Measurements from ENCODE around the gene SPECC1L.
"Not testable (repeated sequence)": the region's sequence is repeated elsewhere in the genome, so short reads cannot be mapped to it uniquely, and the experiment has no call there.

Gene SPECC1L

GRCh38 chr22:24247564-24248344, 22.9 kb upstream of the SPECC1L start:
- no peak for DNase-seq (ENCODE audit: low read depth)

GRCh38 chr22:24248611-24249010, 22.0 kb upstream of the SPECC1L start:
- DNase-seq (ENCODE audit: low read depth): not testable (repeated sequence)

DNA sequence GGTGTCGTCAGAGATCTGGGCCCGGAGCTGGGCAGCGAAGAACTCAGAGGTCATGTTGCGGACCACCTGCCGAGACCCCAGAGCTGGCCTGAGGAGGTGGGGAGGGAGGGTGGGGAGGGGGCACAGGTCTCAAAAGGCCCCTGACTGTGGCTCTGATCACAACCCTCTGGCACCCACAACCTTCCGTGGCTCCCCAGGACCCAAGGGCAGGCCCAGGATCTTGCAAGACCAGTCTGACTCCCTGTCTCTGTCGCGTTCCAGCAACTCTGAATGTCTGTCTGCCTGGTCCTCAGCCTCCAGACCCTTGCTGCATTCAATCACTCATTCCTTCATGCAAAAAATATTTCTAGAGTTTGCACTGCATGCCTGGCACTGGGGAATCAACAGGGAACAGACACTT, 21.2 kb upstream of the SPECC1L start:
- not testable (repeated sequence) for DNase-seq (ENCODE audit: low read depth)

DNA sequence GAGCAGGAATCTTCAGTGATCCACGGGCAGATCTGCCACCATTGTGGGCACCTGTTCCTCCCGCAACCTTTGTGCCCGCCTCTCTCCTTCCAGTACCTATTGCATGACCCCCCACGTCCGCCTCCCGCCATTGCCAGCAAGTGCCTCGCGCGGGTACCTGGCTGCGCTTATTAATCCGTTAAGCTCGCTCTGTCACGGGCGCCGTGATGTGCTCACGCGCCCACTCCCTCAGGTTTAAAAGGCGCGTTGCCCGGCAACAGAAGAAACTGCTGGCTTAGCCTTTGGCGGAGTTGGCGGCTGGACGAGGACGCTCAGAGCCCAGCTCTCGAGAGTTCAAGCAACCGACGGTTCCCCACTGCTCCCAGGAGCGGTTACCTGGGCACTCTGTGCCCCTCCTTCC, 19.3 kb upstream of the SPECC1L start:
- not testable (repeated sequence) for DNase-seq (ENCODE audit: low read depth)

DNA sequence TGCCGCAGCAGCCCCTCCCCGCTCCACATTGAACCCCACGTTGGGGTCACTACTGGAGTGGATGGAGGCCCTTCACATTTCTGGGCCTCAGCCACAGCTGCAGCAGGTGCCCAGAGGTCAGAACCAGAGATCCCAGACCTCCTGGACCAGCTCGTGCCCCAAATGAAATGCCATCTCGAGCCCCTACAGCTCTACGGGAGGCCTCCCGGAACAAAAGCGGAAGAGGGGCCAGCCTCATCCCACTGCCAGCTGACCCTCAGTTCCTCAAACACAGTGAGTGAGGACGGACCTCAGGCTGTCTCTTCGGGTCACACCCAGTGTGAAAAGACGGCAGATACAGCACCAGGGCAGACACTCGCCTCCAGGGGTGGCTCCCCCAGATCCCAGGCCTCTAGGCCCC, 17.5 kb upstream of the SPECC1L start:
- not testable (repeated sequence) for DNase-seq (ENCODE audit: low read depth)

DNA sequence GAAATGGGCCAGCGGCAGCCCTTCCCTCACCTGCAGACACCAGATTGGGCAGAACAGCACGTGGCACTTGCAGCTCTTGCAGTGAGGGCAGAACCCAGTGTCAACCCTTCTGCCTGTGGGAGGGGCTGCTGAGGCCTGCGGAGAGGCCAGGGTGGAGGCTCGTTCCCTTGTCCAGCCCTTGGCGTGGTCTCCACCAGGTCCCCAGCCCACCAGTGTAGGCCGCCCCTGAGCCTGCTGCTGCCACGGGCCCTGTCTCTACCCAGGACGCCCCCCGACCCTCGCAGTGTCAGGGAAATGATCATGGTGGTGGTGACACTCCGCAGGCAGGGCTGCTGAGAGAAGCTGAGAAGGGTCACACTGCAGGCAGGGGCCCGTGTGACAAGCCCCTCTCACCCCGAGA, 14.5 kb upstream of the SPECC1L start:
- DNase-seq (ENCODE audit: low read depth): not testable (repeated sequence)

- not testable (repeated sequence) for DNase-seq (ENCODE audit: low read depth)
Observed at GRCh38 chr22:24256736-24257135, 13.9 kb upstream of the SPECC1L start.

- DNase-seq (ENCODE audit: low read depth): peak; percentile 44
Observed at GRCh38 chr22:24259459-24259858, 11.2 kb upstream of the SPECC1L start.

- not testable (repeated sequence) for DNase-seq (ENCODE audit: low read depth)
Observed at GRCh38 chr22:24262185-24262749, 8.4 kb upstream of the SPECC1L start.

GRCh38 chr22:24263479-24263878, 7.2 kb upstream of the SPECC1L start:
- not testable (repeated sequence) for DNase-seq (ENCODE audit: low read depth)

GRCh38 chr22:24264329-24264896, 6.2 kb upstream of the SPECC1L start:
- DNase-seq (ENCODE audit: low read depth): not testable (repeated sequence)

DNA sequence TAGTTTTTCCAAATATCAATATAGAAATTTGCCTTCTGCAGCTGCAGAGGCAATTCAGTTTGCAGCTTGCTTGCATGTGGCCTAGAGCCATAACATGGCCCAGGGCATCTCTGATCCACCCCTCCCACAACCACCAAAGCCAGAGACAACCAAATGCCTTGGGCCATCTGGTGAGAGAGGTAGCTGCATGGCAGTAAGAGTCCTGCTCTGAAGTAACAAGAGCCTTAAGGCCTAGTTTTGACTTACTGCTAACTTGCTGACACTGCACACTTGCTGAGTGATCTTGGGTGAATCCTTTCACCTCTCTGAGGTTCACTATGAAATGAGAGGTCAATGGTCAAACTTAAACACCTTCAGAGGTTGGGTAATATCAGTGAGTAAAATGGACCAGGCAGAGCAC, 4.9 kb upstream of the SPECC1L start:
- no peak for DNase-seq (ENCODE audit: low read depth)

- DNase-seq (ENCODE audit: low read depth): not testable (repeated sequence)
Observed at GRCh38 chr22:24266495-24266894, 4.1 kb upstream of the SPECC1L start.

DNA sequence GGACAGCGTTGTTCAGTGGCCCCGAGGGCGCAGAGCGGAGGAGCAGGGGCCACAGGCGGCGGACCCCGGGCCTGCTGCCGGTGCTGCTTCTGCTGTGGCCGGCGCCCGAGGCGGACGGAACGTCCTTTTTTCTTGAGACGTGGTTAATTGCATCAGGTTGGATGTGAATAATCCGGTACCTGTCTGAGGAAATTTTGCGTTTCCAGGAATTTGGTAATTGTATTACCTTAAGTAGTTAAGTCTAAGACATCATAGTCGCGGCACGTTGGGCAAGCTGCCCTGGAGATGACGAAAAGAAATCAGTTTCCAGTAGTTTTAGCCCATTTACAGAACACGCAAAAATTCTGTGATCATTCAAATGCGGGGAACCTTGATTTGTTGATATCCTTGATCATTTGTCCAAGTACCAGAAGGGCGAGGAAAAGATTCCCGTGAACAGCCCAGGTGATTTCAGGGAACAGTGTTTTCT, 789 bp downstream of the SPECC1L start:
- no peak for DNase-seq (ENCODE audit: low read depth)

DNA sequence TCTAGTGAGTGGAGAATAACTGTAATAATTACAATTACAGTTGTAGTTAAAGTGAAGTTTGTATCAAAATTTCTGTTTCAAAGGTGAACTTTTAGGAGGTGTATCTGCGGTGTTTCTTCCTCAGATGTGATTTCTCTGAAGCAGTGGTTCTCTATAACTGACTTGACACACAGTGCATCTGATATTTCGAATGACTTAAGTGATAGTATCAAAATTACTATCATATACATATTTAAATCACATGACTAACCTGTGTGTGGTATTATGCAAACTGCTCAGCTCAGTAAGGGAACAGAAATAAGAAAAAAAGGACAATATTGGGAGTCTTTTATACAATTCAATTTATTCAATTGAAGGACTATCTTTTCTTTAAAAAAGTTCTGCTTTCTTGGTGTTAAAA, 2.4 kb downstream of the SPECC1L start:
- not testable (repeated sequence) for DNase-seq (ENCODE audit: low read depth)

GRCh38 chr22:24273906-24274305, 3.3 kb downstream of the SPECC1L start:
- not testable (repeated sequence) for DNase-seq (ENCODE audit: low read depth)

DNA sequence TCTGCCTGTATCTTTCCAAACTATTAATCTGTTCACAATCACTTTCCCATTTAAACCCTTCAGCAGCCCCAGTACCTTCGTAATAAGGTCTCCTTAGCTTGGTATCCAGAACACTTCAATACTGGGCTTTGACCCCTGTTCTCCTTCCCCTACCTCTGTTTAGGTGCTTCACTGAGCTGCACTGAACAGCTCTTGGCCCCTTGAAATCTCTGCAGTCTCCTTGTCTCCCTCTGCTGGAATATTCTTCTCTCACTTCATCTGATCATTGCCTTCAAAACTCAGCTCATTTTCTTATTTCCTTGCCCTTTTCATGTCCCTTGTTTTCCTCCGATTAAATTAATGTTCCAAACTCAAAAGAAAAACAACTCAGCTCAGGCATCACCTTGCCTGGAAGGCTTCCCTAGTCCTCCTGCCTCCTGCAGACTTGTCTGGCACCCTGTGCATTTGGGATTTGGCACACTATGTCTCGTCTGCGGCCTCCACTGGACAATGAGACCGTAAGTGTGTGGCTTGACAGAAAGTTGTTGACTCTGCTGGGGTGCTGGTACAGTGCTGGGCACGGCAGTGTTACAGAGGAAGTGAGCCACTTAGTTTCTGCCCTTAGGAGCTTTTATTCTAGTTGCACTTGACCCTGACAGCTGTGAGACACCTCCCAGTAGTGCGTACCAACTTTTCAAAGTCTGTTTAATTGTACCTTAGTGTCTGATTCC, 4.2 kb downstream of the SPECC1L start:
- not testable (repeated sequence) for DNase-seq (ENCODE audit: low read depth)

GRCh38 chr22:24280363-24280762, 9.7 kb downstream of the SPECC1L start:
- not testable (repeated sequence) for DNase-seq (ENCODE audit: low read depth)

GRCh38 chr22:24282401-24282800, 11.8 kb downstream of the SPECC1L start:
- DNase-seq (ENCODE audit: low read depth): no peak

DNA sequence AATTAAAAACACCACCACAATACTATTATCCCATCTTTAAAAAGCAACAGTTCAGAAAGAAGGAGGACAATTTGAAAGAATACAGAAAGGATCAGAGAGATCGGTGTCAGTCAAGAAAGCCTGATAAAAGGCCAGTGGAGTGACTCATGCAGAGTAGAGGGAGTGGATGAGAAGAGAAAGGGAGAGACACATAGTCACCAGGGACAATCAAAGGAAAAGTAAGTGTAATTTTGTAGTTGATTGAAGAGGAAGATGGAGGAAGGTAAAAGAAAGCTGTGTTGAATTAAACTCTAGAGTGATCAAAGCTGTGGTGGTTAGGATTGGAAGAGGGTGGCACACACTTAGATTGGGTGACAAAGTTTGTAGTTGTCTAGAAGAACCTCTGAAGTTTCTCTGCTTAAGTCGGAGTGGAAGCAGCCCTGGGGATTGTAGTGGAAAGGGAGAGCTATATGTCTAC, 14.1 kb downstream of the SPECC1L start:
- no peak for DNase-seq (ENCODE audit: low read depth)

DNA sequence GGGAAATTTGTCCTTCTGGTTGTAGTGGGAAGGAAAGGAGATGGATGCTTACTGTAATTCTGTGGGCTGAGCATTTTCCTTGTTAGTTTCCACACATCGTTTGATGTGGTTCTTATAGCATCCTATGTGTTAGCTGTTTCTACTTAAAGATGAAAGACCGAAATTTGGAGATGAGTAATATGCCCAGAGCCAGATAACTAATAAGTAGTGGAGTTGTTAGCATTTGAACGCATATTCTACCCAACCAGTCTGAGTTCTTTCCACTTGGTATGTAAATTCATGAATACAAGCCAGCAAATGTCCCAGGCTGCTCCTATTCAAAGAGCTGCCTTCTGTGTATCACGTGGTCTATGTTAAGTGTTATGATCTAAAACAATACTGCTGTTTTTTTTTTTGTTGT, 14.6 kb downstream of the SPECC1L start:
- DNase-seq (ENCODE audit: low read depth): no peak

- not testable (repeated sequence) for DNase-seq (ENCODE audit: low read depth)
Observed at GRCh38 chr22:24287212-24287611, 16.6 kb downstream of the SPECC1L start.

Measured in stimulated activated CD8-positive, alpha-beta memory T cell treated with anti-CD3 and anti-CD28 coated beads, Interleukin-15, amount 100 ng/mL, for 1 hour (primary cell).